EL (cell line): Measurements from ENCODE around the gene THAP10.
"Not testable (repeated sequence)": the region's sequence is repeated elsewhere in the genome, so short reads cannot be mapped to it uniquely, and the experiment has no call there.

ENCODE experiments used
- DNase-seq: peaks from one replicate; pipeline ENCODE4 v3.0.0-alpha.2; 2016

The THAP10 gene

DNA sequence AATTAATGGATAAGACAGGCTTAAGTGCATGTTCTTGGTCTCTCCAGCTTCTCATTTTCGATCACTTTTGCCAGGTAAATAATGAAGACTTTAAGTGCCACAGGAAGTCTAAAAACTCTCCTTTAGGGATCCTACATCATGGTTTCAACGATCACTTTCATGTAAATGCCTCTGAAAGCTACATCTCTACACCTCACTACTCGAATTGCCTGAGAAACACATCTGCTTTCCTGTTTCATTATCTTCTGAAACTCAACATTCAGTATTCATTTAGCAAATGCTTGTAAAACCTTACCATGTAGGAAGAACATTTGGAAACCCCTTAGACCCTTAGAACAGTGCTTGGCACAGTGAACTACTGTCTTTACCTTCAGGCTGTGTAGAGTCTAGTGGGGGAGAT is 16.2 kb downstream of the THAP10 start:
- DNase-seq: no peak

DNA sequence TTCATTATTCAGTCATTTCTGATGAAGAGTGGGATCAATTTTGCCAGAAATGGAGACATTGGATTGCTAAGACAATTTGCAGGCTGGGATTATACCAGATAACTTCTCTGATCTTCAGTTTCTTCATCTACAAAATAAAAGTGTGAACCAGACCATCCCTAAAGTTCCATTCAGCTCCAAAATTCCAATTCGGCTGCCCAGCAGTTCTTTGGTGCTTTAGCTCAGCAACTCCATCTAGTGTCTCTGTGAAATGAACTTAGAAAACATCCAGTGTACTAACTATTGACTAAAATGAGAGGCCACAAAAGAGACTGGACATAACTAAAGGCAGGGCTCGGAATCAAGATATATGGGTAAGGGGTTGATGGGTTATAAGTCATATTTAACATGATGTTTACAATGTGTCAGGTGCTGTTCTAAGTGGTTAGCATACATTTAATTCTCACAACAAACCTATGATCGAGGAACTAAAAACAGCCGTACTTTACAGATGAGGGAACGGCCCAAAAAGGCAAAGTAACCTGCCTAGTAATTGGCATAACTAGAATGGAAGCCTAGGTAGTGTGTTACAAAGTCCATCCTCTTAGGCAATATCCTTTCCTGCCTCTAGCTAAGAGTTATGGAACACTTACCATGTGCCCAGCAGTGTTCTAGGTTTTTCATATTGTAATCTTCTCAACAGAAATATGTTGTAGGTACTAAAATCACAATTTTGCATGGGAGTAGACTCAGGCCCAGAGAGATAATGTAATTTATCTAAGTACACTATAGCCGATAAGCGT is 17.0 kb downstream of the THAP10 start:
- peak; percentile 42 for DNase-seq

DNA sequence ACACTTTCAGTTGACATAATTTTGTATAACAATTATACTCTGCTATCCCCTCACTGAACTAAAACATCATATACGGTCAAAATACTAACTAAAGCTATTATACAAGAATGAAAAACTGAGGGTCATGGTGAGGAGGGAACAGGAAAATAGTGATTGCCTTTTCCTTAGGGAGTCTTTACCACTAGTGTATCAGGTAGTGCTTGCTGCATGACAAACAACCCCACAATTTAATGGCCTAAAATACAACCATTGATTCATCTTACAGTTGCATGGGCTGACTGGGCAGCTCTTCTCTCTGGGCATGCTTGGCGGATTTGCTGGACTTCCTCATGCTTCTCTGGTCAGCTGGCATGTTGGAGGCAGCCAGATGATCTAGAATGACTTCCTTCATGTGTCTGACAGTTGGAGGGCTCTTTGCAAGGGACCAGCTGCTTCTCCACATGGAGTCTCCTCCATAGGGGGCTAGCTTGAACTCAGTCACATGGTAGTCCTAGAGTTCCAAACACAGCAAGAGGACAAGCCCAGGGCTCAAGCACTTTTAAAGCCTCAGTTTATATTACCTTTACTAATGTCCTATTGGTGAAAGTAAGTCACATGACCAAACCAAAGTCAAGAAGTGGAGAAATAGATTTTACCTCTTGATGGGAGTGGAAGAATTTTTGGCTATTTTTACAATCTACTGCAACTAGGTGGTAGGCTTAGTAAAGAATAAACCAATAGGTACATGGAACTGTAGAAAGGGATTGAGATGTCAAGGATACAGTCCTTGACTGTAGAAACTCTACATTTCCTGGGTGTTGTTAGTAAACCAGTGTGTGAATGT is 18.8 kb downstream of the THAP10 start:
- DNase-seq: no peak

DNA sequence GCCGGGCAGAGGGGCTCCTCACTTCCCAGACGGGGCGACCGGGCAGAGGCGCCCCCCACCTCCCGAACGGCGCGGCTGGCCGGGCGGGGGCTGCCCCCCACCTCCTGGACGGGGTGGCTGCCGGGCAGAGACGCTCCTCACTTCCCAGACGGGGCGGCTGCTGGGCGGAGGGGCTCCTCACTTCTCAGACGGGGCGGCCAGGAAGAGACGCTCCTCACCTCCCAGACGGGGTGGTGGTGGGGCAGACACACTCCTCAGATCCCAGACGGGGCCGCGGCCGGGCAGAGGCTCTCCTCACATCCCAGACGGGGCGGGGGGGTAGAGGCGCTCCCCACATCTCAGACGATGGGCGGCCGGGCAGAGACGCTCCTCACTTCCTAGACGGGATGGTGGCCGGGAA is 20.7 kb downstream of the THAP10 start:
- not testable (repeated sequence) for DNase-seq

DNA sequence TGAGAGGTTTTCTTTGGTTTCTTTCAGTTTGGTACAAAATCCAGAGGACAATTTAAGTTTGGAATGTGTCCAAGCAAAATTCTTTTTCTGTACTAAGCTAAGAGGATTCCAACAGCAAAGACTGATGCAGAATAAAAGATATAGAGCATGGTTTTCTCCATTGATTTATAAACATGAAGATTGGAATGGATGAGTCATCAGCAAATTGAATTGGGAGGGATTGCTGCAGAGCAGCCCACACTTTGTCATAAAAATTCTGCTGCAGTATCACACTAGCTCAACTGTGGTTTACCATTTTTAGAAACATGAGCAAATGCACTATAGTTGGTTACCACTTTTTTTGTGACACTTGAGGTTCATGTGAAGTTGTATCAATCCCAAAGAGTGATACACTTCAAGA is 22.2 kb downstream of the THAP10 start:
- peak; percentile 79 for DNase-seq

DNA sequence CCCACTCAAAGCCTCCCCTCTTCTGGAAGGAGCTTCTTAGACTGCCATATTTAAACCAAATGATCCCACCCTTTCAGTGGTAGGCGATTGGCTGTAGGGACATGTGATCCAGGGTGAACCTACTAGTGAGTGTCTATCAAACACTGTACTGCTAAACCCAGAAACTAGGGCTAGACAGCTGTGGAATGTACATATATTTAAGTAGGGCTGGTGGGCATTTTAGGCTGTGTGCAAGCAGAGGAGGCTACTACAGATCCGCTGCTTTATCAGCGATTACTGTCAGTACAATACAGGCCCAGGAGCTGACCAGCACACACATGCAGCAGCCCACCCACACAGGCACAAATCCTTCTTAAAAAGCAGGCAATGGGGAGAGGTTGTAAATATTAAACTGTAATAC is 22.9 kb downstream of the THAP10 start:
- no peak for DNase-seq

DNA sequence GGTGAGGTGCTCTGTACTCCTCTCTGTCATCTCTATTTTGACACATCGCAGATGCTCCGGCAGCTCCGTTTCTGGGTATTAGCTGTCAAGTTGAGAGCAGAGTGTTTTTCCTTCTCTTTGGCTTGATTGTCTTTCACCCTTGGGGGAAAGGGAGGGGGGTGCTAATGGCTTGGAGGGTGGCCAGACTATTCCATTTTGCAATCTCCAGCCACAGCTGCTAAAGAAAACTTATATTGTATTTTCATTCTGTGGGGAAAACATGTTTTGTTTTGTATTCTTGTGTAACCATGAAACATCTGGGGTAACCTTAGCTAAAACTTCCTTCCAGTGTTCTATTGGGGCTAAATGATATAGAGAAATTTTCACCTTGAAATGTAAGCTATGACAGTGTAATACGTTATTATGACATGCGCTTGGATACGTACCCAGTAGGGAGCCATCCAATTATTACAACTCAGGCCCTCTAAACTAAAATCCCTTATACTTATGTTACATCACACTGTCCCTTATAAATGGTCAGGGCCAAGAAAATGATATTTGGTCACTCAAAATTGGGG is 24.2 kb downstream of the THAP10 start:
- DNase-seq: peak; percentile 30

DNA sequence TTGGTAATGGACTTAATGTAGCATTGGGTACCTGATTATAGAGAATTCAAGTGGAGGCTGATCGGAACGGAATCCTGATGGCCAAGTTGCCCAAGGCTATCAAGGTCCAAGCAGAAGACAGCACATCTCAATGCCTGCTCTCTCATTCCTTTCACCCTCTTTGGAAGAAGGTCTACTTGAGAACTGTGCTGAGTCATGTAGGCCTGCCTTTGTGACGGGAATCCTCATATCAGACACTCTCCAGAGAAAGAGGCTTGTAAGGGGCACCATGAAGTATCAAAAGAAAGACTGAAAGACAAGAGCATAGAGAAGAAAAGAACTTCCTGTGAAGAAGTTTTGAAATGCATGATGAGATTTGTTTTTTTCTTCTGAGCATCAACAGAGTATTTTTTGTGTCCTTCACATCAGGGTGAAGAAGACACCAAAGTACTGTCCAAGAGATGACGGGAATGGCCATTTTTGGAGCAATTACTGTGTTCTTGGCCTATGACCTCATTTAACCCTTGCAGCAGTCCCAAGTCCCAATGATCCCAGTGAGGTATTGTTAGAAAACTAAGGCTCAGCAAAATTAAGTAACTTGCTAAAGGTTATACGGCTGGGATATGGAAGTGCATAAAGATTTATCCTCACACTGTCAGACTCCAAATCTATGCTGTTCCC is 25.1 kb downstream of the THAP10 start:
- no peak for DNase-seq

DNA sequence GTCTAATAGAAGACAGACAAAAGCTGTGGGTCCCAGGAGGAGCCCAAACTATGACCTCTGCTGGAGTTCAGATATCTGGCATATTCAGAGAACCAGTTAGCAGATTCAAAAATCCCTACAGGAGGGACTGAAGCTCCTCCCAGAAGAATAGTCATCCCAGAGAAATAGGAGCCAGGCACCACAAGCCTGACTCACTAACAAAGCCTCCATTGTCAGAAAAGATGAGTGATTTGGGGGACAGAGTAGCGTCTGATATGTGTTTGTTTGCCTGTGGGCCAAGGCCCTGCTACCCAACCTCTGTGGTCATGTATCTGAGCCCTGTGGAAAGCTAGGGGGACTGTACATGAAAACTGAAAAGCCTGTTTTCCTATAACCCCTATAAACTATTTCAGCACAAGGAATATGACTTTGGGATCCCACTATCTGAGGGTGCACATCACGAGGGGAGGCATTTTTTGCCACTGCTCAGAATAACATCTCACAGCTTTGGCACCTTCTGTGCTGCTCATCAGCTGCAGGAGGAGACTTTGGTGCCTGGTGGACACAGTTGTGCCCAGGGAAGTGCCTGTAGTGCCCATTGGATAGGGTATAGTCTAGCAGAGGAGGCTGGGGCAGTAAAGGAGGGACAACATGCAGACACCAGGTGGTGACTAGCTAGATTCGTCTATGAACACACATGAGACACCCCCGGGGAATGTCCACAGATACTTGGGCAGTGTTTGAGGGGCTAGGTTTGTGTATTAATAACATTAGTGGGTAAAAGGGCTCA is 28.6 kb downstream of the THAP10 start:
- DNase-seq: peak; percentile 85

DNA sequence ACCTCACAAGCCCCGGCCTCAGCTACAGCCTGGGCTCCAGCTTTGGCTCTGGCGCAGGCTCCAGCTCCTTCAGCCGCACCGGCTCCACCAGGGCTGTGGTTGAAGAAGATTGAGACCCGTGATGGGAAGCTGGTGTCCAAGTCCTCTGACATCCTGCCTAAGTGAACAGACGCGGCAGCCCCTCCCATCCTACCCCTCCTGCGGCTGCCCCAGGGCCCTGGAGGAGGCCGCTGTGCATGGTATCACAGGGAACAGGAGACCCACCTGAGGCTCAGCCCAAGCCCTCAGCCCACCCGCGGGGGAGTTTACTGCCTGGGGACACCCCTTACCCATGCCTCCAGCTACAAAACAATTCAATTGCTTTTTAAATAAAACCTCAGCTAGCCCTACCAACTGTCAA is 32.2 kb downstream of the THAP10 start:
- no peak for DNase-seq

DNA sequence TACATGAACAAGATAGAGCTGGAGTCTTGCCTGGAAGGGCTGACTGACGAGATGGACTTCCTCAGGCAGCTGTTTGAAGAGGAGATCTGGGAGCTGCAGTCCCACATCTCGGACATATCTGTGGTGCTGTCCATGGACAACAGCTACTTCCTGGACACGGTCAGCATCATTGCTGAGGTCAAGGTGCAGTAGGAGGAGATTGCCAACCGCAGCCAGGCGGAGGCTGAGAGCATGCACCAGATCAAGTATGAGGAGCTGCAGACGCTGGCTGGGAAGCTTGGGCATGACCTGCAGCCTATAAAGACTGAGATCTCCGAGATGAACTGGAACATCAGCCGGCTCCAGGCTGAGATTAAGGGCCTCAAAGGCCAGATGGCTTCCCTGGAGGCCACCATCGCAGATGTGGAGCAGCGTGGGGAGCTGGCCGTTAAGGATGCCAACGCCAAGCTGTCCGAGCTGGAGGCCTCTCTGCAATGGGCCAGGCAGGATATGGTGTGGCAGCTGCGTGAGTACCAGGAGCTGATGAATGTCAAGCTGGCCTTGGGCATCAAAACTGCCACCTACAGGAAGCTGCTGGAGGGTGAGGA is 32.8 kb downstream of the THAP10 start:
- DNase-seq: no peak

DNA sequence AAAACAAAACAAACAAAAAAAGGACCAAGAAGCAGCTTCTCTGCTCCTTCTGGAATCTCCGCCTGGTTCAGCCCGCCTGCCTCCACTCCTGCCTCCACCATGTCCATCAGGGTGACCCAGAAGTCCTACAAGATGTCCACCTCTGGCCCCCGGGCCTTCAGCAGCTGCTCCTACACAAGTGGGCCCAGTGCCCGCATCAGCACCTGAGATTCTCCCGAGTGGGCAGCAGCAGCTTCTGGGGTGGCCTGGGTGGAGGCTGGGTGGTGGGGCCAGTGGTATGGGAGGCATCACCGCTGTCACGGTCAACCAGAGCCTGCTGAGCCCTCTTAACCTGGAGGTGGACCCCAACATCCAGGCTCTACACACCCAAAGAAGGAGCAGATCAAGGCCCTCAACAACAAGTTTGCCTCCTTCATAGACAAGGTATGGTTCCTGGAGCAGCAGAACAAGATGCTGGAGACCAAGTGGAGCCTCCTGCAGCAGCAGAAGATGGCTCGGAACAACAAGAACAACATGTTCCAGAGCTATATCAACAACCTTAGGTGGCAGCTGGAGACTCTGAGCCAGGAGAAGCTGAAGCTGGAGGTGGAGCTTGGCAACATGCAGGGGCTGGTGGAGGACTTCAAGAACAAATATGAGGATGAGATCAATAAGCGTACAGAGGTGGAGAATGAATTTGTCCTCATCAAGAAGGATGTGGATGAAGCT is 33.5 kb downstream of the THAP10 start:
- not testable (repeated sequence) for DNase-seq

DNA sequence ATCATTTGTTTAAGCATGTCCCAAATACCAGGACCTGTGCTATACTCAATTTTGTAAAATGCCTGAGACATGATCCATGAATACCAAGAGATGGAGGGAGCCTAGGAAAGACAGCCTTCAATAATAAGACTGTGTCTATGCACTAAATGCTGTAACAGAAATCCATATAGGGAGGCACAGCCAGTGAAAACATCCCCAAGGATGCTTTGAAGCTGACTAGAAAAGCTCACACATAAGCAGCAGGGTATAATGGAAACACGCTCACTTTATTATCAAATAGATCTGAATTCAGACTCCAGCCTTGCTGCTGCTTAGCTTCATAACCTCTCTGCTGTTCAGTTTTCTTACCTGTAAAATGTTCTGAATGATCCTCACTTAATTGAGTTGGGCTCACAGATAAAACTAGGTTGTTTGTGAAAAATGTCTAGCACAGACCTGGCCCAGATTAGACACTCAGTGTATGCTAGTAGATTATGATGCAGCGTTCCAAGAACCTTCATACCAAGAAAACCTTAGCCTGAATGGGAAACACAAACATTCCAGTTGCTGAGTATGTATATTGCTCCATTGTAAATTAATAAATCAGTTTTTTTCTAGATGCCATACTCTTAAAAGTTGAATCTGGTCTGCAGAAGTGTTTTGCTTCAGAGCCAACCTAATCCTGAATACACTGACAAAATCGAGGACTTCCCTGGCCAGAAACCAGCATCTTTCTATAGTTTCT is 34.5 kb downstream of the THAP10 start:
- peak; percentile 23 for DNase-seq

DNA sequence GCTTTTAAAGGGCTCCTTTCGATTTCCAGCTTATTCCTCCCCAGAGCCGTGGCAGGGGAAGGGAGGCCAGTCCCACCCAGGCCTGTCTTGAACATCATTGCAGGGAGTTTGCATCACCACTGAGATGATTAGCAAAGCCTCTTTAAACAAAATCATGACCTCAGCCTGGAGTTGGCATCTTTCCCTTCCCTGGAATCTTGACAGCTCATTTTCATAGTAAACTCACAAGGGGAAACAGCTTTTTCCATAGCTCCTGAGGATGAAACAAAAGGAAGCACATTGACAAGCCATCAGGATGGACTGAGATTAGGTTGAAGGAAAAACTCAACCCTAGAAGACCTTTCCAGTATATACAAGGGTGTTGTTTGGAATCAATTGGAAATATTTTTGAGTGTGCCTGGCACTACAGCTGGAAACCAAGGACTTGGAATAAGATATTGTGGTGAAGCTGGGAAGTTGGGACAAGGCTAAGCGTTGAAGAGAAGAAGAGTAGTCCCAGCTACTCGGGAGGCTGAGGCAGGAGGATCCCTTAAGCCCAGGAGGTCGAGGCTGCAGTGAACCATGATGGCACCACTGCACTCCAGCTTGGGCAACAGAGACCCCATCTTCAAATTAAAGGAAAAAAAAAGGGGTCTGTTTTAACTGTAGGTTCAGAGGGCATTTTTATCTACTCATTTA is 35.2 kb downstream of the THAP10 start:
- DNase-seq: peak; percentile 100

DNA sequence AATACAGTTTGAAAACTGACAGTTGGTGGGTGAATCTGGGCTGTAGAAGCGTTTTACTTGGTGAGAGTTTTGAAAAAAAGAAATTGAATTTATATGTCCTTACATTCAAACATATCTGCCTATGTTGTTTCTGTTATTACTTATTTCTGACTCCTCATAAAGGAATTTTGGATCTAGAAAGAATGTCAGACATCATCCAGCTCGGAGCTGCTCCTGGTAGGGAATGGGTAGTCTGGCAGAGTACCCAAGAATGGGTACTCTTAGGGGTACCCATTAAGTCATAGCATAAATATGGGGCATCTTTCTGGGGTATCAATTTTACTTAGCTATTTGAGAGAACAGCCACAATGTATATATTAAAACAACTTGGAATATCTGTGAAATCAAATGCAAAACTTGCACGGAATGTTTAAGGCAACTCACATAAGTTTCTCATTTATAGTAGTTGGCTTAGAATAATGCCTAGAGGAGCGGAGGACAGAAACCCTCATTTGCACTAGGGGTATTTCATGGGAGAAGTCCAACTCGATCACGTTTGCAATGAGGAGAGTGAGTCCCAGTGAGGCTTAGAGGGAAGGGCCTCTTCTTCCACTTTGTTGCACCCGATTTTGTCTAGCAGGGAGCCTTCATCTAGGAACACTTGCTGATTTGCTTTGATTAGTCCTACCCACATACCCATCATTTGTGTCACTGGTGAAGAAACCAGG is 35.9 kb downstream of the THAP10 start:
- peak; percentile 74 for DNase-seq

DNA sequence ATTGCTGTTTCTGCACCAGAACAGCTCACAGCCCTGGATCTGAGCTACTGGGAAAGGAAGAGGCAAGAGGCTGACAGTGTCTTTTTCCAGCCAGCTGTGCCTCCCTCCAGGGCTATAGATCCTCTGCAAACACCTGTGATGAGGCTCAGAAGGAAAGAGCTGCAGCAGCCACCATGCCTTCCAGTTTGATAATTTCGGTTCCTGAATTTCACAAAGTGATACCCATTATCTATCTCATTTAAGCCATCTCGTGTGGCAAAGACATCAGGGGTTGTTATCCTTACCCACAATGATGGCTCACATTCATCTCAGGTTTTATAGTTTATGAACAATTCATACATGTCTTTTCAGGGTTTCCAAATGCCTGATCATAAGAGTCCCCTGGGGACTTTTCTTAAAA is 36.5 kb downstream of the THAP10 start:
- peak; percentile 20 for DNase-seq

DNA sequence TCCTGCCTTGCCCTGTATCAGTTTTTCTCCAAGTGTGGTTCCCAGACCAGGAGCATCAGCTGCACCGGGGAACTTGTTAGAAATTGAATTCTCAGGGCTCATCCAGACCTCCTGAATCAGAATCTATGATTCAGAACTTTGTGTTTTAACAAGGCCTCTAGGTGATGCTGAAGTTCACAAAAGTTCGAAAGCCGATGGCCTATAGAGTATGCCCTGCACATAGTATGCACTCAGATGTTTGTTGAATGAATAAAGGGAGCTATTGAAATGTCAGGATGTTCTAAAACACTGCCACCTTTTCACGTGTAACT is 37.6 kb downstream of the THAP10 start:
- DNase-seq: peak; percentile 64

DNA sequence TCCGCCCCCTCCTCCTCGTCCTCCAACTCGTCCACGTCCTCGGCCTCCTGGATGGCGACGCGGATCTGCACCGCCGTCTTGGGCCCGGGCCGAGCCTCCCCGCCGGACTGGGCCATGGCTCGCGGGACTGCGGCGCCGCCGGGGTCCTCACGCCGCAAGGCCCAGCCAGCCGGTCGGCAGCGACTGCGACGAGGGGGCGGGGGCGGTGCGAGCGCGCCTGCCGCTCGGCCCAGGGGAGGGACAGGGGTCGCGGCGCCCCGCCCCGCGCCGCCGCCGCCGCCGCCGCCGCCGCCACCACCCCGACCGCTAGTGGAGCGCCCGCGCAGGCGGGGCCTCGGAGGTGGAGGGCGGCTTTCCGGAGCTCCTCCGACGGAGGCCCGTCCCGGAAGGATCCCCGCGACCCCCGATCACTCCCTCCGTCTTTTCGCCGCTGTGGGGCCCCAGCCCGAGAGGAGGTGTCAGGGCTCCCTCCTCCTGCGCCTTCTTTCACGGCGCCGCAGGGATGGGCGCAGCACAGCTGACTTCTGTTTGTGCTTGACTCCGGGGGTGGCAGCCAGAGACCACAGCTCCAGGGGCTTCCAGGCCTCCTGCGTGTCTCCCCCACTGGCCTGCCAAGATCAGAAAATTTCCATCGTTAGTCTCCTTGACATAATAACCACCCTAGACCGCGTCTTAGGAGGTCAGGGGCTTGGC is 38.1 kb downstream of the THAP10 start, which contains the start of gene LARP6:
Gene LARP6, minus strand, starts transcription at position 185 of the 693 bp plus-strand sequence. Its CDS starts 69 bp downstream, at position 116.
- DNase-seq: peak; percentile 69
